B cell (primary cell): Measurements from ENCODE around the gene SAMD4B. TPM values are rescaled to one million over a fixed set of nuclear protein-coding genes. Genes with fewer than 3 reads are reported as not detected.
A peak's percentile ranks its signal among the peaks of the same experiment; 100 is the strongest.
"Not testable (repeated sequence)": the region's sequence is repeated elsewhere in the genome, so short reads cannot be mapped to it uniquely, and the experiment has no call there.

Source experiments
- ATAC-seq: fragments of 200-7000 bp; cut with Tn5 transposase; one replicate; pipeline ENCODE4 v1.10.0; 2021; ENCODE audit warnings: low read depth, mild to moderate bottlenecking, moderate number of reproducible peaks, moderate library complexity
- CTCF ChIA-PET: fragments of 350-600 bp; sonication (Branson Sonifier 250); formaldehyde crosslinking; loops from one replicate; lab custom pipeline; 2021; ENCODE audit warnings: antibody characterized with exemption, inconsistent platforms; lab: Charles Lee
- POLR2A ChIA-PET: fragments of 350-600 bp; sonication (Branson Sonifier 250); formaldehyde crosslinking; loops from one replicate; lab custom pipeline; 2021; ENCODE audit warnings: antibody characterized with exemption; lab: Charles Lee
- DNase-seq: peaks from one replicate; pipeline ENCODE4 v3.0.0; 2013
- H2AFZ ChIP-seq: 2 replicates; pipeline ENCODE4 v1.6.1; 2012; ENCODE audit warnings: mild to moderate bottlenecking, low read depth, low read length; ENCODE audit not compliant: insufficient read depth, poor library complexity, severe bottlenecking
- H3K27ac ChIP-seq, 2 donors: 1 replicate in 1 of 2; 2 replicates in 1 of 2; pipeline ENCODE4 v1.5.1; 2012 to 2013; ENCODE audit warnings: low read length in 2 of 2, mild to moderate bottlenecking in 2 of 2, moderate library complexity in 1 of 2
- H3K27me3 ChIP-seq, 4 experiments: fragments of 200-600 bp in 1 of 4; sonication (generic) in 1 of 4; replicated peaks in 1 of 4; 1 replicate in 2 of 4; 2 replicates in 2 of 4; pipeline versions ENCODE4 v1.6.1 to v1.7.0; 2013 to 2016; ENCODE audit warnings: low read length in 3 of 4, mild to moderate bottlenecking in 2 of 4, mixed read lengths in 1 of 4, moderate library complexity in 1 of 4; ENCODE audit not compliant: insufficient read depth in 4 of 4, control insufficient read depth in 3 of 4; ENCODE audit errors: control extremely low read depth in 1 of 4
- H3K36me3 ChIP-seq, 2 experiments: replicated peaks in 1 of 2; 1 replicate in 1 of 2; 2 replicates in 1 of 2; pipeline versions ENCODE4 v1.6.1 to v1.7.1; 2013; ENCODE audit warnings: low read length in 1 of 2; ENCODE audit not compliant: insufficient read depth in 2 of 2, control insufficient read depth in 1 of 2; ENCODE audit errors: control extremely low read depth in 1 of 2, extremely low read depth in 1 of 2
- H3K4me1 ChIP-seq, 2 donors: fragments of 200-600 bp in 1 of 2; sonication (generic) in 1 of 2; 1 replicate in 1 of 2; 2 replicates in 1 of 2; pipeline versions ENCODE4 v1.5.1 to v1.6.1; 2013 to 2017; ENCODE audit warnings: low read length in 2 of 2; ENCODE audit not compliant: control insufficient read depth in 2 of 2, insufficient read depth in 2 of 2
- H3K4me2 ChIP-seq: replicated peaks from 2 replicates; pipeline ENCODE3; 2012; ENCODE audit warnings: mild to moderate bottlenecking, low read depth, low read length; ENCODE audit not compliant: poor library complexity, severe bottlenecking
- H3K4me3 ChIP-seq, 5 experiments: fragments of 200-600 bp in 1 of 5; sonication (generic) in 1 of 5; 1 replicate in 3 of 5; 2 replicates in 2 of 5; pipeline versions ENCODE4 v1.5.1 to v1.7.0; 2011 to 2016; ENCODE audit warnings: low read length in 4 of 5, mild to moderate bottlenecking in 4 of 5, low read depth in 2 of 5, control low read depth in 1 of 5, moderate library complexity in 1 of 5; ENCODE audit not compliant: insufficient read depth in 1 of 5; ENCODE audit errors: control extremely low read depth in 1 of 5, extremely low read depth in 1 of 5
- H3K79me2 ChIP-seq: fragments of 200-600 bp; sonication (generic); one replicate; pipeline ENCODE4 v1.6.0; 2016; ENCODE audit warnings: low read length; ENCODE audit not compliant: control insufficient read depth, insufficient read depth
- H3K9ac ChIP-seq: fragments of 200-600 bp; sonication (generic); 2 replicates; pipeline ENCODE4 v1.6.1; 2017; ENCODE audit warnings: mild to moderate bottlenecking, low read length, moderate library complexity
- H3K9me3 ChIP-seq, 3 donors: one replicate each; pipeline versions ENCODE4 v1.6.1 to v1.7.1; 2013; ENCODE audit warnings: low read length in 2 of 3; ENCODE audit not compliant: control insufficient read depth in 2 of 3, insufficient read depth in 1 of 3; ENCODE audit errors: control extremely low read depth in 1 of 3
- H4K20me1 ChIP-seq: 2 replicates; pipeline ENCODE4 v1.6.0; 2012; ENCODE audit warnings: mild to moderate bottlenecking, low read length; ENCODE audit not compliant: insufficient read depth, control insufficient read depth, poor library complexity, severe bottlenecking
- H3K27ac Mint-ChIP-seq: one replicate; pipeline ENCODE4 v1.8.0; 2021; ENCODE audit warnings: mixed read lengths
- H3K27me3 Mint-ChIP-seq: one replicate; pipeline ENCODE4 v1.8.0; 2021; ENCODE audit warnings: mixed read lengths
- H3K4me1 Mint-ChIP-seq: one replicate; pipeline ENCODE4 v1.8.0; 2021; ENCODE audit warnings: mixed read lengths
- H3K4me3 Mint-ChIP-seq: one replicate; pipeline ENCODE4 v1.8.0; 2021; ENCODE audit warnings: mixed read lengths
- H3K9me3 Mint-ChIP-seq: one replicate; pipeline ENCODE4 v1.8.0; 2022; ENCODE audit warnings: mixed read lengths; ENCODE audit not compliant: insufficient read depth
- EZH2 ChIP-seq: IDR thresholded peaks from 2 replicates; pipeline ENCODE4 v1.6.1; 2012; ENCODE audit warnings: borderline replicate concordance, low read depth, mild to moderate bottlenecking, moderate library complexity, low read length; ENCODE audit not compliant: insufficient read depth, poor library complexity, severe bottlenecking
- WGBS: methylation state at CpG from one replicate; pipeline ENCODE4 v1.1.5; 2013; ENCODE audit warnings: missing lambda C conversion rate; ENCODE audit not compliant: insufficient coverage; 5-methylcytosine and 5-hydroxymethylcytosine counted together
- intact Hi-C: fragments of 100-400 bp; cut with micrococcal nuclease; formaldehyde crosslinking; loops from one replicate; pipeline ENCODE4 v1.10.0; 2022
- polyA plus RNA-seq: library from polyadenylated mRNA; depleted of rRNA; stranded (reverse); fragments of >200 nt; gene quantifications from 2 replicates; pipeline ENCODE4 v1.2.3, GENCODE V29; 2012
- total RNA-seq, 2 donors: library from RNA; stranded (reverse); fragments of 120-200 nt in 1 of 2; gene quantifications; 1 replicate in 1 of 2; 2 replicates in 1 of 2; pipeline versions ENCODE4 v1.2.3 to v1.2.4, GENCODE V29; 2013 to 2022
- TF ChIP-seq, protein P1 (sequence below): fragments of 200-600 bp; IDR thresholded peaks from one replicate; pipeline ENCODE4 v1.8.0; 2022; ENCODE audit warnings: antibody characterized with exemption, mild to moderate bottlenecking

The SAMD4B gene
- total and polyA plus RNA-seq, 2 donors (not counting 1 experiment from before 2014, with no cell fraction given), result 87.3 to 90.0 TPM

GRCh38 chr19:39332293-39332692, 9.9 kb upstream of the SAMD4B start:
- CTCF ChIA-PET, result interaction anchor here (1.2 kb wide), 1 partner anchor 210 kb away, joined by 4 read pairs; no protein-coding TSS in a partner anchor

DNA sequence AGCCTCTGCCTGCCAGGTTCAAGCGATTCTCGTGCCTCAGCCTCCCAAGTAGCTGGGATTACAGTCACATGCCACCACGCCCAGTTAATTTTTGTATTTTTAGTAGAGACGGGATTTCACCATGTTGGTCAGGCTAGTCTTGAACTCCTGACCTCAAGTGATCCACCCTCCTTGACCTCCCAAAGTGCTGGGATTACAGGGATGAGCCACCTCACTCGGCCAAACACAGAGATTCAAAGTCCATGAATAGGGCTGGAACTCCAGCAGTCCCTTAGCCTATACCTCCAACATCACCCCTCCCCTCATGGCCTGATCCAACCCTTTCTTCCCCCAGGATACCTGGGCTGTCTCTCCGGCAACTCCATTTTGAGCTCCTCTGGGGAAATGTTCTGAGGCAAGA, 9.5 kb upstream of the SAMD4B start:
- H3K4me3 ChIP-seq, H3K4me2 ChIP-seq, ATAC-seq, H2AFZ ChIP-seq, H3K27me3 Mint-ChIP-seq, H3K9me3 ChIP-seq, H3K27me3 ChIP-seq, H3K9me3 Mint-ChIP-seq, POLR2A ChIA-PET, H3K9ac ChIP-seq, intact Hi-C loops, DNase-seq: not testable (repeated sequence)
- peak overlapping the region; percentile 68 for H3K27ac Mint-ChIP-seq
- WGBS, result 94% methylated on average over 3 of the region's 6 CpGs
- peaks cover 56% of the 10 kb centered on the region for H3K4me1 Mint-ChIP-seq
- Histone ChIP-seq H3K4me1 (peaks cover 37 to 47% of the 10 kb centered on the region in 2 donors), H4K20me1 (peaks cover 42% of the 10 kb centered on the region), H3K27ac (peak overlapping the region in 1 of 2 donors; percentile 41), H3K36me3 (peaks cover 5 to 35% of the 10 kb centered on the region in 2 experiments), H3K79me2 (peaks cover 76% of the 10 kb centered on the region)
- CTCF ChIA-PET, result interaction anchor here (1.2 kb wide), 1 partner anchor 211 kb away, joined by 4 read pairs; no protein-coding TSS in a partner anchor
- H3K4me3 Mint-ChIP-seq, result peak overlapping the region; percentile 16

More at GRCh38 chr19:39332293-39332692, 9.9 kb upstream of the SAMD4B start:
- peaks cover 47% of the 10 kb centered on the region for H4K20me1 ChIP-seq
- peaks cover 80% of the 10 kb centered on the region for H3K79me2 ChIP-seq
- no peak overlapping the region for H3K4me2 ChIP-seq
- no peak overlapping the region for H3K27ac ChIP-seq
- no peaks in the 10 kb centered on the region for H3K9me3 Mint-ChIP-seq
- POLR2A ChIA-PET, result no interaction called here
- intact Hi-C loops, result no loop called here
- no peaks in the 10 kb centered on the region for H3K9me3 ChIP-seq
- H3K4me1 ChIP-seq, result peaks cover 32 to 43% of the 10 kb centered on the region in 2 donors
- no peak overlapping the region for H3K4me3 ChIP-seq
- H3K27ac Mint-ChIP-seq, result no peak overlapping the region
- TF ChIP-seq, protein P1, sequence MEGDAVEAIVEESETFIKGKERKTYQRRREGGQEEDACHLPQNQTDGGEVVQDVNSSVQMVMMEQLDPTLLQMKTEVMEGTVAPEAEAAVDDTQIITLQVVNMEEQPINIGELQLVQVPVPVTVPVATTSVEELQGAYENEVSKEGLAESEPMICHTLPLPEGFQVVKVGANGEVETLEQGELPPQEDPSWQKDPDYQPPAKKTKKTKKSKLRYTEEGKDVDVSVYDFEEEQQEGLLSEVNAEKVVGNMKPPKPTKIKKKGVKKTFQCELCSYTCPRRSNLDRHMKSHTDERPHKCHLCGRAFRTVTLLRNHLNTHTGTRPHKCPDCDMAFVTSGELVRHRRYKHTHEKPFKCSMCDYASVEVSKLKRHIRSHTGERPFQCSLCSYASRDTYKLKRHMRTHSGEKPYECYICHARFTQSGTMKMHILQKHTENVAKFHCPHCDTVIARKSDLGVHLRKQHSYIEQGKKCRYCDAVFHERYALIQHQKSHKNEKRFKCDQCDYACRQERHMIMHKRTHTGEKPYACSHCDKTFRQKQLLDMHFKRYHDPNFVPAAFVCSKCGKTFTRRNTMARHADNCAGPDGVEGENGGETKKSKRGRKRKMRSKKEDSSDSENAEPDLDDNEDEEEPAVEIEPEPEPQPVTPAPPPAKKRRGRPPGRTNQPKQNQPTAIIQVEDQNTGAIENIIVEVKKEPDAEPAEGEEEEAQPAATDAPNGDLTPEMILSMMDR, result no peak
- no peak for TF ChIP-seq EZH2
- H2AFZ ChIP-seq, result no peak overlapping the region
- H3K27me3 ChIP-seq, result no peaks in the 10 kb centered on the region
- WGBS, result 100% methylated on average over 2 of the region's 7 CpGs
- ATAC-seq, result no peak
- no peak overlapping the region for H3K9ac ChIP-seq
- no peak overlapping the region for H3K4me3 Mint-ChIP-seq
- H3K36me3 ChIP-seq, result peaks cover 5 to 39% of the 10 kb centered on the region in 2 experiments
- no peak for DNase-seq
- no peaks in the 10 kb centered on the region for H3K27me3 Mint-ChIP-seq
- peaks cover 51% of the 10 kb centered on the region for H3K4me1 Mint-ChIP-seq
